ENCODE measurements around the gene SMIM12. TPM values are rescaled to one million over a fixed set of nuclear protein-coding genes. Genes with fewer than 3 reads are reported as not detected.
A peak's percentile ranks its signal among the peaks of the same experiment; 100 is the strongest.
"Not testable (repeated sequence)": the region's sequence is repeated elsewhere in the genome, so short reads cannot be mapped to it uniquely, and the experiment has no call there.

Gene SMIM12
- total RNA-seq, 6 experiments from 2014 or later, result 42.0 to 53.6 (median 45.6) TPM

DNA sequence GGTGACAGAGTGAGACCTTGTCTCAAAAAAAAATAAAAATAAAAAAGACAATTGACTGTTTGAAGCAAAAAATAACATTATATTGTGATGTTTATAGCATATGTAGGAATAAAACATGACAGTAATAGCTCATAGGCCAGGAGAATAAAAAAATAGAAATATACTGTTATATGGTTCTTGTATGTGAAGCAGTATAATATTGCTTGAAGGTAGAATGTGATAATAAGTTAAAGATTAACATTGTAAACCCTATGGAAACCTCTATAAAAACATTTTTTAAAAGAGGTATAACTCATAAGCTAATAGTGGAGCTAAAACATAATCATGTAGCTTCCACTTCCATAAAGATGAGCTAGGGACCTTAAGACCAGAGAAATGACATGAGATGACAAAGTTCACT is 43.2 kb downstream of the SMIM12 start:
- no peak overlapping the region for H3K4me3 Mint-ChIP-seq
- DNase-seq, result no peak
- H3K36me3 Mint-ChIP-seq (ENCODE audit: low read depth), result no peaks in the 10 kb centered on the region
- H3K27ac Mint-ChIP-seq, result no peak overlapping the region
- no peaks in the 10 kb centered on the region for H3K9me3 Mint-ChIP-seq
- no peaks in the 10 kb centered on the region for H3K4me1 Mint-ChIP-seq (ENCODE audit: low read depth)
- TF ChIP-seq CTCF (IDR thresholded peaks at IDR 0.05), result no peak
- no peaks in the 10 kb centered on the region for H3K27me3 Mint-ChIP-seq (ENCODE audit: insufficient read depth)

DNA sequence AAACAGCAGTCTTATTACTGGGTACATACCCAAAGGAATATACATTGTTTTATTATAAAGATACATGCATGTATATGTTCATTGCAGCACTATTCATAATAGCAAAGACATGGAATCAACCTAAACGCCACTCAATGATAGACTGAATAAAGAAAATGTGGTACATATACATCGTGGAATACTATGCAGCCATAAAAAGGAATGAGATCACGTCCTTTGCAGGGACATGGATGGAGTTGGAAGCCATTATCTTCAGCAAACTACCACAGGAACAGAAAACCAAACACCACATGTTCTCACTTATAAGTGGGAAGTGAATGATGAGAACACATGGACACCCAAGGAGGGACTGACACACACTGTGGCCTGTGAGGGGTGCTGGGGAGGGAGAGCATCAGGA is 48.8 kb downstream of the SMIM12 start:
- peaks cover 24% of the 10 kb centered on the region for H3K4me1 Mint-ChIP-seq (ENCODE audit: low read depth)
- not testable (repeated sequence) for H3K36me3 Mint-ChIP-seq (ENCODE audit: low read depth); H3K27ac Mint-ChIP-seq; H3K4me3 Mint-ChIP-seq; H3K27me3 Mint-ChIP-seq (ENCODE audit: insufficient read depth); H3K9me3 Mint-ChIP-seq; DNase-seq

- no peaks in the 10 kb centered on the region for H3K9me3 Mint-ChIP-seq
- H3K4me3 Mint-ChIP-seq, result no peak overlapping the region
- TF ChIP-seq CTCF (IDR thresholded peaks at IDR 0.05), result no peak
- no peak for DNase-seq
- H3K27me3 Mint-ChIP-seq (ENCODE audit: insufficient read depth), result no peaks in the 10 kb centered on the region; the same call in 1 of the 2 replicates
- H3K36me3 Mint-ChIP-seq (ENCODE audit: low read depth), result peaks cover 10% of the 10 kb centered on the region; the same call in 1 of the 2 replicates
- no peak overlapping the region for H3K27ac Mint-ChIP-seq
- H3K4me1 Mint-ChIP-seq (ENCODE audit: low read depth), result peaks cover 31% of the 10 kb centered on the region
These were observed 51.3 kb downstream of the SMIM12 start for GRCh38 chr1:34808051-34808810.

DNA sequence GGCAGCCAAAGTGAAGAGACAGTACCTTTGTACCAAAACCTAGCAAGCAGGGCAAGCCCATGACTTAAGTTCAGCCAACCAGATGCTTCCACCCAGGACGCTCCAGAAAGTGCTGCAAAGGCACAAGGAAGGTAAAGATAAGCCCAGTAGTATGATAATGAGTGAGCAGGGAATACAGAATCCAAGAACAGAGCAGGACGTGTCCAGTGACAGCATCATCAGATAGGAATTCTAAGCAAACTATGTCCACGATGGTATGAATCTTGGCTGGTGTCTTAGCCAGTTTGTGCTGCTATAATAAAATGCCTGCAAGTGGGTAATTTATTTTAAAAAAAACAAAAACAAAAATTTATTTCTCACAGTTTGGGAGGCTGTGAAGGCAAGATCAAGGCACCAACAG is 53.2 kb downstream of the SMIM12 start:
- TF ChIP-seq CTCF (IDR thresholded peaks at IDR 0.05), result no peak
- peaks cover 10% of the 10 kb centered on the region; the same call in 1 of the 2 replicates for H3K36me3 Mint-ChIP-seq (ENCODE audit: low read depth)
- peak overlapping the region; percentile 16; the same call in 1 of the 2 replicates for H3K4me3 Mint-ChIP-seq
- no peaks in the 10 kb centered on the region; the same call in 1 of the 2 replicates for H3K27me3 Mint-ChIP-seq (ENCODE audit: insufficient read depth)
- DNase-seq, result peak; percentile 64
- no peaks in the 10 kb centered on the region for H3K9me3 Mint-ChIP-seq
- peaks cover 31% of the 10 kb centered on the region for H3K4me1 Mint-ChIP-seq (ENCODE audit: low read depth)
- H3K27ac Mint-ChIP-seq, result peak overlapping the region; percentile 62

GRCh38 chr1:34803770-34804169 is 55.8 kb downstream of the SMIM12 start:
- Mint-ChIP-seq H3K4me1 (ENCODE audit: low read depth) (peaks cover 40% of the 10 kb centered on the region), H3K9me3 (no peaks in the 10 kb centered on the region), H3K27ac (no peak overlapping the region), H3K4me3 (no peak overlapping the region), H3K27me3 (ENCODE audit: insufficient read depth) (no peaks in the 10 kb centered on the region; the same call in 1 of the 2 replicates), H3K36me3 (ENCODE audit: low read depth) (peaks cover 6% of the 10 kb centered on the region; the same call in 1 of the 2 replicates)
- TF ChIP-seq CTCF (IDR thresholded peaks at IDR 0.05), result no peak
- DNase-seq, result no peak

Other genes starting within 250 kb of the SMIM12 start
- under 1 TPM in 4 of 6 experiments, not detected in 2; 0.59 to 0.77 (median 0.69) TPM for gene GJB5, start 104.7 kb downstream of the SMIM12 start, total RNA-seq (2021; fragmentation: NEBNext Ultra II Directional; extraction: Animal tissue kit (Norgen Biotek cat#: 25700))
- not detected for gene GJB4, start 100.0 kb downstream of the SMIM12 start, total RNA-seq (2021; fragmentation: NEBNext Ultra II Directional; extraction: Animal tissue kit (Norgen Biotek cat#: 25700))
- under 1 TPM in 2 of 6 experiments, not detected in 4; 0.12 to 0.14 TPM for gene GJB3, start 78.5 kb downstream of the SMIM12 start, total RNA-seq (2021; fragmentation: NEBNext Ultra II Directional; extraction: Animal tissue kit (Norgen Biotek cat#: 25700))
- gene GJA4, start 66.8 kb downstream of the SMIM12 start, total RNA-seq (2021; fragmentation: NEBNext Ultra II Directional; extraction: Animal tissue kit (Norgen Biotek cat#: 25700)), result not detected
- gene DLGAP3, start 69.9 kb upstream of the SMIM12 start, total RNA-seq (2021; fragmentation: NEBNext Ultra II Directional; extraction: Animal tissue kit (Norgen Biotek cat#: 25700)), result under 1 TPM in 1 of 6 experiments, not detected in 5; 0.07 TPM
- 10 to 100 TPM; 20.3 to 27.7 (median 20.8) TPM for gene TMEM35B, start 125.6 kb upstream of the SMIM12 start, total RNA-seq (2021; fragmentation: NEBNext Ultra II Directional; extraction: Animal tissue kit (Norgen Biotek cat#: 25700))
- gene ZMYM6, start 172.2 kb upstream of the SMIM12 start, total RNA-seq (2021; fragmentation: NEBNext Ultra II Directional; extraction: Animal tissue kit (Norgen Biotek cat#: 25700)), result 10 to 100 TPM; 15.4 to 18.8 (median 16.7) TPM
- 10 to 100 TPM; 14.5 to 20.2 (median 18.2) TPM for gene ZMYM1, start 219.6 kb upstream of the SMIM12 start, total RNA-seq (2021; fragmentation: NEBNext Ultra II Directional; extraction: Animal tissue kit (Norgen Biotek cat#: 25700))